PC-9 (cell line): ENCODE measurements around the gene EML6. TPM values are rescaled to one million over a fixed set of nuclear protein-coding genes. Genes with fewer than 3 reads are reported as not detected.

Experiments used
- BruUV-seq: library from RNA; stranded (reverse); fragments of 400-500 nt; replicated peaks from 2 replicates; lab custom pipeline; 2021; lab: Mats Ljungman, UMichigan
- CTCF ChIA-PET: fragments of 300-600 bp; sonication (Branson Sonifier 250); formaldehyde crosslinking; loops from one replicate; lab custom pipeline; 2022; ENCODE audit warnings: antibody characterized with exemption; lab: Charles Lee
- POLR2A ChIA-PET: fragments of 300-600 bp; sonication (Branson Sonifier 250); formaldehyde crosslinking; loops from one replicate; lab custom pipeline; 2022; ENCODE audit warnings: antibody characterized with exemption; ENCODE audit not compliant: unreplicated experiment; lab: Charles Lee
- DNase-seq, 2 experiments: peaks; one replicate each; pipeline versions ENCODE4 v3.0.0 to v3.0.0-alpha.2; 2015 to 2022; ENCODE audit warnings: mixed read lengths in 1 of 2
- H2AFZ ChIP-seq: fragments of 200-600 bp; sonication (generic); 2 replicates; pipeline ENCODE4 v1.8.1; 2017; ENCODE audit warnings: antibody characterized with exemption
- H3F3A ChIP-seq: fragments of 200-600 bp; sonication (generic); 2 replicates; pipeline ENCODE4 v1.8.1; 2017; ENCODE audit warnings: antibody characterized with exemption, mild to moderate bottlenecking, low read depth; ENCODE audit not compliant: insufficient read depth
- H3K27ac ChIP-seq: fragments of 200-600 bp; sonication (generic); 2 replicates; pipeline ENCODE4 v1.6.1; 2016; ENCODE audit warnings: mixed run types
- H3K27me3 ChIP-seq: fragments of 200-600 bp; sonication (generic); 2 replicates; pipeline ENCODE4 v1.6.1; 2016; ENCODE audit warnings: low read depth, mixed run types; ENCODE audit not compliant: insufficient read depth
- H3K36me3 ChIP-seq: fragments of 200-600 bp; sonication (generic); 2 replicates; pipeline ENCODE4 v1.6.1; 2016; ENCODE audit warnings: low read depth, mixed run types
- H3K4me1 ChIP-seq: fragments of 200-600 bp; sonication (generic); replicated peaks from 2 replicates; pipeline ENCODE4 v1.6.1; 2016; ENCODE audit warnings: mixed run types; ENCODE audit not compliant: insufficient read depth
- H3K4me2 ChIP-seq: fragments of 200-600 bp; sonication (generic); 2 replicates; pipeline ENCODE4 v1.6.1; 2017; ENCODE audit warnings: mixed run types
- H3K4me3 ChIP-seq: fragments of 200-600 bp; sonication (generic); 2 replicates; pipeline ENCODE4 v1.6.1; 2016; ENCODE audit warnings: mixed run types
- H3K79me2 ChIP-seq: fragments of 200-600 bp; sonication (generic); 2 replicates; pipeline ENCODE4 v1.6.1; 2017; ENCODE audit warnings: low read depth, mixed run types
- H3K9me2 ChIP-seq: fragments of 200-600 bp; sonication (generic); 2 replicates; pipeline ENCODE4 v1.8.1; 2017; ENCODE audit warnings: mild to moderate bottlenecking; ENCODE audit not compliant: insufficient read depth
- H3K9me3 ChIP-seq: fragments of 200-600 bp; sonication (generic); 2 replicates; pipeline ENCODE4 v1.8.1; 2016; ENCODE audit warnings: low read depth; ENCODE audit not compliant: insufficient read depth
- H4K20me1 ChIP-seq: fragments of 200-600 bp; sonication (generic); 2 replicates; pipeline ENCODE4 v1.8.1; 2017; ENCODE audit not compliant: insufficient read depth
- EZH2 ChIP-seq: fragments of 200-600 bp; sonication (generic); IDR thresholded peaks from 2 replicates; pipeline ENCODE4 v1.8.0; 2017; ENCODE audit warnings: antibody characterized with exemption, low read depth
- intact Hi-C: fragments of 100-400 bp; cut with micrococcal nuclease; formaldehyde crosslinking; loops from one replicate; pipeline ENCODE4 v1.10.0; 2022; ENCODE audit not compliant: unreplicated experiment
- total RNA-seq: library from RNA; stranded (reverse); gene quantifications from 2 replicates; pipeline ENCODE4 v1.2.3, GENCODE V29; 2021
- TF ChIP-seq, protein P1 (sequence below): fragments of 200-600 bp; sonication (generic); conservative IDR thresholded peaks from 2 replicates; pipeline ENCODE4 v1.6.1; 2017; ENCODE audit warnings: mixed run types, antibody characterized with exemption, mild to moderate bottlenecking, moderate library complexity

Gene EML6
- total RNA-seq, 1 experiment from 2014 or later = 3.7 TPM

DNA sequence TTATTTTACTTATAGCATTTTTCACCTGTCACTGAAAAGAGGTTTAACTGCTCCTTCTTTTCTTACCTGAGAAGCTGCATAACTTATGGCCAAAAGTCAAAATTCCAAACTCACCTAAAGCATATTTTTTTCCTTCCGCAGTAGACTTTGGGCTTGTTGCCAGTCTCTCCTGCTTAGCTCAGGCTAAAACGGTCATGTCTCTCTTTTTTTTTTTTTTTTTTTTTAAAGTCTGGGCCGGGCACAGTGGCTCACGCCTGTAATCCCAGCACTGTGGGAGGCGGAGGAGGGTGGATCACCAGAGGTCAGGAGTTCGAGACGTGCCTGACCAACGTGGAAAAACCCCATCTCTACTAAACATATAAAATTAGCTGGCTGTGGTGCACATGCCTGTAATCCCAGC is 213.3 kb downstream of the EML6 start:
- POLR2A ChIA-PET = no interaction called here
- no peak overlapping the region for H3K4me2 ChIP-seq
- no peaks in the 10 kb centered on the region for H4K20me1 ChIP-seq
- CTCF ChIA-PET = no interaction called here
- no peak for DNase-seq
- H3K4me1 ChIP-seq = no peaks in the 10 kb centered on the region
- peaks cover 4% of the 10 kb centered on the region; the same call in 1 of the 2 replicates for H3K9me3 ChIP-seq
- H3F3A ChIP-seq = no peaks in the 10 kb centered on the region
- intact Hi-C loops = no loop called here
- H2AFZ ChIP-seq = no peak overlapping the region
- H3K27me3 ChIP-seq = no peaks in the 10 kb centered on the region
- no peak for TF ChIP-seq EZH2
- TF ChIP-seq, protein P1, sequence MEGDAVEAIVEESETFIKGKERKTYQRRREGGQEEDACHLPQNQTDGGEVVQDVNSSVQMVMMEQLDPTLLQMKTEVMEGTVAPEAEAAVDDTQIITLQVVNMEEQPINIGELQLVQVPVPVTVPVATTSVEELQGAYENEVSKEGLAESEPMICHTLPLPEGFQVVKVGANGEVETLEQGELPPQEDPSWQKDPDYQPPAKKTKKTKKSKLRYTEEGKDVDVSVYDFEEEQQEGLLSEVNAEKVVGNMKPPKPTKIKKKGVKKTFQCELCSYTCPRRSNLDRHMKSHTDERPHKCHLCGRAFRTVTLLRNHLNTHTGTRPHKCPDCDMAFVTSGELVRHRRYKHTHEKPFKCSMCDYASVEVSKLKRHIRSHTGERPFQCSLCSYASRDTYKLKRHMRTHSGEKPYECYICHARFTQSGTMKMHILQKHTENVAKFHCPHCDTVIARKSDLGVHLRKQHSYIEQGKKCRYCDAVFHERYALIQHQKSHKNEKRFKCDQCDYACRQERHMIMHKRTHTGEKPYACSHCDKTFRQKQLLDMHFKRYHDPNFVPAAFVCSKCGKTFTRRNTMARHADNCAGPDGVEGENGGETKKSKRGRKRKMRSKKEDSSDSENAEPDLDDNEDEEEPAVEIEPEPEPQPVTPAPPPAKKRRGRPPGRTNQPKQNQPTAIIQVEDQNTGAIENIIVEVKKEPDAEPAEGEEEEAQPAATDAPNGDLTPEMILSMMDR = no peak
- H3K4me3 ChIP-seq = no peak overlapping the region
- no peaks in the 10 kb centered on the region for H3K9me2 ChIP-seq
- no peaks in the 10 kb centered on the region for H3K36me3 ChIP-seq
- H3K27ac ChIP-seq = no peak overlapping the region
- no TSS peak for BruUV-seq
- no peaks in the 10 kb centered on the region for H3K79me2 ChIP-seq

DNA sequence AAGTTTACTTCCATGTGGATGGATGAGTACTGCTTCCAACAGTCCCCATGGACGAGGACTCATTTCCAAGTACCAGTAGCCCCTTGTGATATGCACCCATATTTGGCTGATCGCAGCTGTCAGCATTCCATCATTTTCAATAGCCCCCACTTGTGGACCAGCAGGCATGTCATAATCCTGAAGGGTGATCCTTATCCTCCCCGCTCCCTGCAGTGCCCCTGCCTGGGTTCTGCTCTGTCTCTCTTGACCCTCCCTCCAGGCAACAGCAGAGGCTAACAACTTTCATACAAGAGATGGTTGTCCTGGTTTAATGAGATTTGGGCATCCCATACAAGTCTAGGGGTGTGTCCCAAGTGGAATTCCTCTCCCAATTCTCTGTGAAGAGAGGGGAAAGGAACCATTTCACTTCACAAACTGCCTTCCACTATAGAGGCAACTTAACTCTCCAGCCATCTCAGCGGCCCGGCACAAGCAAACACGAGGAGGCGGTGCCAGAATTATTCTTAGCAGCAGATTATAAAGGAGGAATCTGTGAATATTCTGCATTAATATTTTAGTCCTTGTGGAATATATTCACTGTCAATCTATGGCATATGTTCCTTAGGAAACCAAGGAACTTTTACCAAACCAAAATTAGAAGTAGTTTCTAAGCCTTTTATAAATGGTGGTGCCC is 216.1 kb downstream of the EML6 start:
- H3F3A ChIP-seq = peaks cover 5% of the 10 kb centered on the region; the same call in 1 of the 2 replicates
- no peak for DNase-seq
- no peak overlapping the region for H3K27ac ChIP-seq
- H2AFZ ChIP-seq = no peak overlapping the region
- no peaks in the 10 kb centered on the region for H3K9me2 ChIP-seq
- POLR2A ChIA-PET = no interaction called here
- CTCF ChIA-PET = no interaction called here
- H3K79me2 ChIP-seq = no peaks in the 10 kb centered on the region
- H3K9me3 ChIP-seq = peaks cover 4% of the 10 kb centered on the region; the same call in 1 of the 2 replicates
- intact Hi-C loops = no loop called here
- H3K4me1 ChIP-seq = no peaks in the 10 kb centered on the region
- no peaks in the 10 kb centered on the region for H4K20me1 ChIP-seq
- no TSS peak for BruUV-seq
- H3K27me3 ChIP-seq = no peaks in the 10 kb centered on the region
- TF ChIP-seq, protein P1 = no peak
- no peak for TF ChIP-seq EZH2
- no peaks in the 10 kb centered on the region for H3K36me3 ChIP-seq
- H3K4me2 ChIP-seq = no peak overlapping the region
- no peak overlapping the region for H3K4me3 ChIP-seq

DNA sequence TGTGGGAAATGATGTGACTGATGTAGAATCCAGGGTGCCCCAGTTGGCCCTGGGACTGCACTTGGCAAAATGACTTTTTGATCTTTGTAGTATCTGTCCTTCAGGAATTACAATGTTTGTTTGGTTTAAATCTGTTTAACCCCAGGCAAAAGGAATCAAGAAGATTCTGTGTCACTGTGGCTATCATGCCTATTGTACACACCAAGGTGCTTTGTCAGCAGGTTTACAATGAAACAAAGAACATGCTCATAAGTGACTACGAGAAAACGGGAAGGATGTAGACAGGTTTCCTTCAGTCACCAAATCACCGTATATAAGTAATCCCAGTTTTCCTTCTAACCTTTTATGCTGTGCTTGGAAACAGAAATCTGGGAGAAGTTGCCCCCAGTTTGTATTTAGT is 217.3 kb downstream of the EML6 start:
- ChIA-PET POLR2A (no interaction called here), CTCF (no interaction called here)

More for the DNA sequence above, 217.3 kb downstream of the EML6 start:
- H3F3A ChIP-seq = peaks cover 11% of the 10 kb centered on the region; the same call in 1 of the 2 replicates
- H3K27ac ChIP-seq = no peak overlapping the region
- DNase-seq = no peak
- no peaks in the 10 kb centered on the region for H3K36me3 ChIP-seq
- no peaks in the 10 kb centered on the region for H3K27me3 ChIP-seq
- BruUV-seq = no TSS peak
- H3K9me2 ChIP-seq = no peaks in the 10 kb centered on the region
- TF ChIP-seq, protein P1 = no peak
- TF ChIP-seq EZH2 = no peak
- no peaks in the 10 kb centered on the region for H3K79me2 ChIP-seq
- intact Hi-C loops = no loop called here
- no peaks in the 10 kb centered on the region for H4K20me1 ChIP-seq
- H3K4me1 ChIP-seq = peaks cover 6% of the 10 kb centered on the region
- H2AFZ ChIP-seq = no peak overlapping the region
- H3K4me2 ChIP-seq = no peak overlapping the region
- H3K9me3 ChIP-seq = peaks cover 4% of the 10 kb centered on the region; the same call in 1 of the 2 replicates
- no peak overlapping the region for H3K4me3 ChIP-seq
